SK-N-SH treated with all-trans-retinoic acid at 6 μM for 48 hours (cell line): ENCODE results near the gene PARD3.

ENCODE experiments used
- ATAC-seq: fragments of 200-7000 bp; cut with Tn5 transposase; 3 replicates; pipeline ENCODE4 v1.9.1; 2020; ENCODE audit warnings: mild to moderate bottlenecking, moderate library complexity
- BACH2 ChIP-seq: fragments of 250-450 bp; sonication (Bioruptor Pico); IDR thresholded peaks from 2 replicates; pipeline ENCODE4 v1.9.0; 2021; ENCODE audit warnings: mild to moderate bottlenecking, borderline replicate concordance
- CREB5 ChIP-seq: fragments of 250-450 bp; sonication (Bioruptor Pico); IDR thresholded peaks from 2 replicates; pipeline ENCODE4 v1.5.1; 2020; ENCODE audit warnings: low read depth, mild to moderate bottlenecking, moderate library complexity
- CSDC2 ChIP-seq: fragments of 250-450 bp; sonication (Bioruptor Pico); IDR thresholded peaks from 2 replicates; pipeline ENCODE4 v1.5.0; 2020; ENCODE audit warnings: mild to moderate bottlenecking, moderate library complexity
- CSRNP3 ChIP-seq: fragments of 250-450 bp; sonication (Bioruptor Pico); IDR thresholded peaks from 2 replicates; pipeline ENCODE4 v1.5.1; 2021; ENCODE audit warnings: mild to moderate bottlenecking, moderate library complexity
- ESRRG ChIP-seq: fragments of 250-450 bp; sonication (Bioruptor Pico); IDR thresholded peaks from 2 replicates; pipeline ENCODE4 v1.6.1; 2021; ENCODE audit warnings: mild to moderate bottlenecking
- GLIS3 ChIP-seq: fragments of 250-450 bp; sonication (Bioruptor Pico); IDR thresholded peaks from 2 replicates; pipeline ENCODE4 v1.5.0; 2020; ENCODE audit warnings: mild to moderate bottlenecking, moderate library complexity
- PATZ1 ChIP-seq: fragments of 250-450 bp; sonication (Bioruptor Pico); IDR thresholded peaks from 2 replicates; pipeline ENCODE4 v1.8.0; 2020; ENCODE audit warnings: mild to moderate bottlenecking, moderate library complexity, borderline replicate concordance
- POU6F1 ChIP-seq: fragments of 250-450 bp; sonication (Bioruptor Pico); IDR thresholded peaks from 2 replicates; pipeline ENCODE4 v1.8.0; 2021; ENCODE audit warnings: low read depth, mild to moderate bottlenecking, moderate library complexity, borderline replicate concordance
- PPARA ChIP-seq: fragments of 250-450 bp; sonication (Bioruptor Pico); IDR thresholded peaks from 2 replicates; pipeline ENCODE4 v1.5.0; 2020; ENCODE audit warnings: mild to moderate bottlenecking, borderline replicate concordance
- RARB ChIP-seq: fragments of 250-450 bp; sonication (Bioruptor Pico); IDR thresholded peaks from 2 replicates; pipeline ENCODE4 v1.8.0; 2021; ENCODE audit warnings: mild to moderate bottlenecking, moderate library complexity
- TCF4 ChIP-seq: fragments of 250-450 bp; sonication (Bioruptor Pico); IDR thresholded peaks from 2 replicates; pipeline ENCODE4 v1.8.0; 2021; ENCODE audit warnings: mild to moderate bottlenecking, moderate library complexity, borderline replicate concordance
- TOX ChIP-seq: fragments of 250-450 bp; sonication (Bioruptor Pico); IDR thresholded peaks from 2 replicates; pipeline ENCODE4 v1.8.0; 2021; ENCODE audit warnings: mild to moderate bottlenecking, moderate library complexity, borderline replicate concordance
- TSHZ2 ChIP-seq: fragments of 250-450 bp; sonication (Bioruptor Pico); IDR thresholded peaks from 2 replicates; pipeline ENCODE4 v1.5.0; 2020; ENCODE audit warnings: mild to moderate bottlenecking, moderate library complexity
- ZC3H10 ChIP-seq: fragments of 250-450 bp; sonication (Bioruptor Pico); IDR thresholded peaks from 2 replicates; pipeline ENCODE4 v1.5.1; 2021; ENCODE audit warnings: mild to moderate bottlenecking, moderate library complexity
- ZFP3 ChIP-seq: fragments of 250-450 bp; sonication (Bioruptor Pico); IDR thresholded peaks from 2 replicates; pipeline ENCODE4 v1.5.0; 2020; ENCODE audit warnings: mild to moderate bottlenecking, moderate library complexity
- ZFP30 ChIP-seq: fragments of 450-650 bp; formaldehyde crosslinking; IDR thresholded peaks from 2 replicates; pipeline ENCODE4 v1.5.0; 2022; ENCODE audit warnings: mild to moderate bottlenecking, moderate library complexity
- ZNF565 ChIP-seq: fragments of 450-650 bp; formaldehyde crosslinking; conservative IDR thresholded peaks from 2 replicates; pipeline ENCODE4 v1.5.0; 2020; ENCODE audit warnings: low read depth, mild to moderate bottlenecking, moderate library complexity

Gene PARD3

GRCh38 chr10:34470307-34470706 lies 344.8 kb downstream of the PARD3 start:
- TF ChIP-seq ZNF565 (CRISPR knock-in tag) (no peak), RARB (CRISPR knock-in tag) (no peak), ZFP30 (CRISPR knock-in tag) (no peak), POU6F1 (CRISPR knock-in tag) (no peak), PATZ1 (CRISPR knock-in tag) (no peak), PPARA (no peak), TSHZ2 (no peak), CSRNP3 (CRISPR knock-in tag) (no peak)
- ATAC-seq, result no peak

- ATAC-seq, result no peak
- no peak for TF ChIP-seq BACH2 (CRISPR knock-in tag)
- no peak for TF ChIP-seq CREB5
These were observed 345.6 kb downstream of the PARD3 start for GRCh38 chr10:34469446-34469845.

- ATAC-seq, result no peak
- TF ChIP-seq GLIS3 (CRISPR knock-in tag), result no peak
- no peak for TF ChIP-seq PATZ1 (CRISPR knock-in tag)
- TF ChIP-seq ESRRG (CRISPR knock-in tag), result no peak
- no peak for TF ChIP-seq BACH2 (CRISPR knock-in tag)
- no peak for TF ChIP-seq ZFP3 (CRISPR knock-in tag)
- no peak for TF ChIP-seq ZNF565 (CRISPR knock-in tag)
- no peak for TF ChIP-seq TCF4
- no peak for TF ChIP-seq POU6F1 (CRISPR knock-in tag)
- TF ChIP-seq CSDC2, result no peak
- TF ChIP-seq ZC3H10 (CRISPR knock-in tag), result no peak
- no peak for TF ChIP-seq CSRNP3 (CRISPR knock-in tag)
- TF ChIP-seq TOX (CRISPR knock-in tag), result no peak
- no peak for TF ChIP-seq PPARA
- no peak for TF ChIP-seq TSHZ2
These were observed 347.2 kb downstream of the PARD3 start for GRCh38 chr10:34467902-34468301.
